Left renal pelvis (tissue), 4 donors: ENCODE results near the gene TCF12. TPM values are rescaled to one million over a fixed set of nuclear protein-coding genes. Genes with fewer than 3 reads are reported as not detected.
"Not testable (repeated sequence)": the region's sequence is repeated elsewhere in the genome, so short reads cannot be mapped to it uniquely, and the experiment has no call there.

Source experiments
- DNase-seq, 4 donors: peaks; one replicate each; pipeline ENCODE4 v3.0.0-alpha.2; 2013; ENCODE audit warnings: low read depth in 4 of 4, low spot score in 3 of 4
- polyA plus RNA-seq, 4 donors: library from polyadenylated mRNA; unstranded; fragments of 120-200 nt; gene quantifications; one replicate each; pipeline ENCODE4 v1.2.1, GENCODE V29; 2013; ENCODE audit not compliant: insufficient read length in 4 of 4

Gene TCF12
- polyA plus RNA-seq, 4 donors = 152 to 313 (median 190) TPM

DNA sequence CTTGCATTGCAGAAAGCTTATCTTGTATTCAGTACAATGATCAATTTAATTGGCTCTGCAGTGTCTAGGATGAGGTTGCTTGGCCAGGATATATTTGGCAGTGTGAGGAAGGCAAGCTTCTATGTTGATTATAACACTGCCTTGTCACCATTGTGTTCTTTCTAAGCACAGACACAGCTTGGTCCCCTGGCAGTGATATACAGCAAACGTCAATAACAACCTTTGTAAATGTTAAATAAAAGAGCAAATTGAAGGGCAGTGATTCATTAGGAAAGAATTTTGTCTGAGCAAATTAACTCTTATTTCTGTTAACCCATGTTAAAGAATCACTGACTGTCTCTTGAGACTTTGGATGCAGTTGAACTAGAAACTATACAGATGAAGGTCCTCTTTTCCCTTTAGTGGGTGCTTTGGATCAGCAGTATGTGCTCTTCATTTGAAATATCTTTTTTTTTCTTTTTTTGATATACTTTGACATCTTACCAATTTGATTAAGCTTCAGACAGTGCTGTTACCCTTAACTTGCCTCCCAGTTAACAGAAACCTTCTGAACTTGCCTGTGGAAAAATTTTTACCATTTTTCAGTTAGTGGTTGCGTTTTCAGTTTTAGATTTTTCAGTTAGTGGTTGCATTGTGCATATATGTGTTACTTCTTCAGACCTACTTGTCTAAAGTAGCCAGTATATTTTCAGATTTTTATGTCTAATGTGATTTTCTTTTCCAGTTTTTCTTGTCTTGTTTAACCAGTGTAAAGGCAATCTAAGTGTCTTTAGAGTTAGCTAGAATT, 199.8 kb downstream of the TCF12 start:
- no peak for DNase-seq

DNA sequence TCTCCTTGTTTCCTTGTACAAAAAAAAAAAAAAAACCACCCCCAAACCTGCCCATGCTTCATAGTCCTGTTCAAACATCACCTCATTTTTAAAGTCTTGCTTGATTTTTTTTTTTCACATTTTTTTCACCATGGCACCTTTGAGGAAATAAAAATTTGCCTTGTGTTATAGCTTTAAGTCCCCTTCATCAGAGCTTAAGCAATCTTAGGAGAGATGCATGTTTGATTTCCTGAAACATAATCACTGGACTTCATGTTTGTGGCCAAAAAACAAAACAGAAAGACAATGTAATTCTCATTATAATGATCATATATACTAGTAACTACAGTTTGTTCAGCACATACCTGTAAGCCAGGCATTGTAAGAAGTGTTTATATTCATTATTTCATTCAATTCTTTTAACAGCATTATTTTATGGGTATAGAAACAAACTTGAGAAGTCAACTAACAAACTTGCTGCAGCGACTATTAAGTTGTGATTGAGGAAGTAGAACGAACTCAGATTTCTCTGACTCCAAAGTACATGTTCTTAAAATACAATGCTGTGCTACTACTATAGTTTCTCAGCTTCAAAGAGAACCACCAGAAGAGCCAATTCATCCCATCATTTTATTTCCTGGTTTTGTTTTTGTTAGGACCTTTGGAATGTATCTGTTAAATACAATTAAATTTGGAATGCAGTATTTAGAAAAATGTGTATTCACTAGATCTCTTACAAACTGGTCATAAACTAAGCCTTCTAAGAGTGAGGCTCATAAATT, 203.8 kb downstream of the TCF12 start:
- DNase-seq = no peak

DNA sequence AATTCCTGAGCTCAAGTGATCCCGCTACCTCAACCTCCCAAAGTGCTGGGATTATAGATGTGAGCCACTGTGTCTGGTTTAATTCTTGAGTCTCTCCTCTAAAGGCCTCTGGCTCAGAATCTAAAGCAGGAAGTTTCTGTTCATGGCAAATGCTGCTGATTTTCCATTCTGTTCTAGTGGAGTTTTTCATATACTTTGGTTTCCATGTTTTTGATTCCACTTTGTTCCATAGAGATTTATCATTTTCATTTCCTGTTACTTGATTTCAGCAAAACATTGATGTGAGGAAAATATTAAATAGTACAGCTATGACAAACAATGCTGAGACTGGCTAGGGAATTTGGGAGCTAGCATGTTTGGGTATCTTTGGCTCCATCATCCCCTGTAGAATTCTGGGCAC, 205.6 kb downstream of the TCF12 start:
- DNase-seq = no peak

DNA sequence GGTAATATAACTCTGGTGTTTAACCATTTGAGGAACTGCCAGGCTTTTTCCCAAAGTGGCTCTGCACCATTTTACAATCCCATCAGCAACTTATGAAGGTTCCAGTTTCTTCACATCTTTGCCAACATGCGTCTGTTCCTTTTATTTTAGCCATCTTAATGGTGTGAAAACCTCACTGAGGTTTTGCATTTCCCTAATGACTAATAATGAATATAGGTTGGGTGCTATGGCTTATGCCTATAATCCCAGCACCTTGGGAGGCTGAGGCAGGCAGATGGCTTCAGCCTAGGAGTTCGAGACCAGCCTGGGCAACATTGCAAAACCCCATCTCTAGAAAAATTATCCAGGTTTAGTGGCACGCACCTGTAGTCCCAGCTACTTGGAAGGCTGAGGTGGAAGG, 210.6 kb downstream of the TCF12 start:
- no peak for DNase-seq

DNA sequence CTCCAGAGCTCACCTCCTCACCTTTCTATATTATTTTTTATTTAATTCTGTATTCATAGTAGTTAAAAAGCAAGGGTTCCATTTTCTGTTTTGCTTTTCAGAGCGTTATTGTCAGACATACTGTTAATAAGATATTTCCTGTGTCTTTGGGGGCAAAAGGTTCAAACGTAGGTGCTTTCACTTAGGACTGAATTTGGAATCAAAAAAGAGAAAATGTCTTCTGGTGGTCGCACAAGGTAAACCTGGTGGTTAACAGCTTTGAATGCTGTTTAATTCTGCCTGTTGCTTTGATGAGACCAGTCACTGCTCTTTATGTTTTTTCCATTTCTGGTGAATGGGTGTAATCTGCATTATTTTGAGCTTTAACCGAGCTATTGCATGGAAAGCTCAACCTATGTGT, 212.5 kb downstream of the TCF12 start:
- DNase-seq = no peak

DNA sequence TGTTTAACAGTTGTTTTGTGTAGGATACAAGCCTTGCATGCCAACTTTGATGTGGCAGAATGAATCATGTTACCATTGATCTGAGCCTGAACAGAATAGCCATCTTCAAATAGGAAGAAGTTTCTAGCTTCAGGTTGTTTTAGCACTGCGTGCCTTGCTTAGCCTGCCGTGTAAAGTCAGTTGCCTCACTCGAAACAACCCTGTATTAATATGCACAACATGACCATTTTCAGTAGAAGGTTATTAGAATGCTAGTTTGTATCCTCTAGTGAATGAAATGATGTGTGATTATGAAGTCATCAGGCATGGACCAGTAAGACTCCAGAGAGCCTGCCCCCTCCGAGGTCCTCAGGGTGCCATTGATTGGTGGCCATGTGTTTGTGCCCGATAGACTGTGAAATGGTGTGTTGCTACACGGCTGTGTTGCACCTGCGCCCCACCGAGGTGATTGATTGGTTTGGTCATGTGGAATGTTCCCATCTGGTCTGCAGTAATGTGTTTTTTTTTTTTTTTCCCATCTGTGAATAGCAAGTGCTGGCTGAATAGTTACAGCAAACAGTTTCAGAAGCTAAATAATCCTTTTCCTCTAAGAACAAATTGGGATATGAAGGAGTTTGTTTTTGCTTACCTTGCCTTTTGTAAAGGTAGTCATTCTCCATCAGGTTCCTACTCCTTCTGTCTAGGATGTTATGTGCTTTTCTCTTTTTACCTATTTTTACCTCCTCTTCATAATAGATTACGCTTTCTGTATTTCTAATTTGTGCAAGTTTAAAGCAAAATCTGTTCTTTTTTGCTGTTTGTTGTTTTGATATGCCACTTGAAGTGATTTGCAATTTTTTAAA, 214.9 kb downstream of the TCF12 start:
- DNase-seq = no peak

DNA sequence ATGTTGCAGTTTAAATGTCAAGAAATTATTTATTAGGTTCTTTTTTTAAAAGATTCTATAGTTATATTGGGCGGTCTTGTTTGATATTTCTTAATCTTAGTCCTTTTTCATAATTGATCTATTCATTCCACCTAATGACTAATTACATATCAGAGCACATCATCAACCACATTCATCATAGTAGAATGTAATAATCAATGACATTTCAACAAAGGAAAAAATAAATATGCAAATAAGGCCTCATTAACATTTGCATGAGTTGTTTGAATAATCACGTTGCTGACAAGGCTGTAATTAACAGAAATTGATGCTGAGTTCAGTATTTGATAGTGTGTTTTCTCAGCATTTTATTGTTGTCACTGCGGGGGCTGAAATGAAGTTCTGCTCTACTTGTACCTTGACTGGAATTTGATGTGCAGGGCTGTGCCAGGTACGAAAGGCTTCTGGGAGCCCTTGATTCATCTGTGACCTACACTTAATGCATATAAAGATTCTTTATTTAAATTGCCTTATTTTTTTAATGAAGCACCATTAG, 215.7 kb downstream of the TCF12 start:
- DNase-seq = no peak

DNA sequence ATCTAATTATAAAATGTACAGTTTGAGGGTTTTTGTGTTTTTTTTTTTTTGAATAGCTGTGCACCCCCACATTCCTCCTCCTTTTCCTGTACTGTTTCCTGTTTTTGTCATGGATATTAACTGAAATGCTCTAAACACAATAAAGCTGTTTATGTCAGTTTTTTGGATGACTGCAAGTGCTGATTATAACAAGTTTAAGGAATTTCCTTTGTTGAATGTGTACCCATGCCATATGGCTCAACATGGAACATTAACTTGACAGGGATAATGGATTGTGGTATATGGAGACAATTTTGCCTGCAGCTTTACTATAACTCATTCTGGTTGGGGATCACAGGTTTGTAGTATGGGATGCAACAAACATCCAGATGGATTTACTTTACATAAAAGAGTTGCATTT, 216.4 kb downstream of the TCF12 start:
- DNase-seq = no peak

DNA sequence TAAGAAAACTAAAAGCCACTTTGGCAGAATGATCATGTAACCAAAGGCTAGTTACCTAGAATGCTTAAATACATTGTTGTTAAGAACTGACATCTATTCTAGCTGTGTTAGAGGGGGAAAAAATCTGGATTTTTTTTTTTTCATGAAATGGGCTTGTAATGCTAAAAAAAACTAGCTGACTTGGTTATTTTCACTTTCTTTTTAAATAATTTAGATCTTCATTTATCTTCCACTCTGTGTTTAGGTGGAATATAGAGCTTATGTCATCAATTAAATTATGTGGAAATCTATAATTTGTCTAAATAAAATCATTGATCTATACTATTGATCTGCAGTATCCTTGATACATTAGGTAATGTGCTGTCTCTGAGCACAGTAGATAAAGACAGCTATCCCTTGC, 217.4 kb downstream of the TCF12 start:
- DNase-seq = no peak

DNA sequence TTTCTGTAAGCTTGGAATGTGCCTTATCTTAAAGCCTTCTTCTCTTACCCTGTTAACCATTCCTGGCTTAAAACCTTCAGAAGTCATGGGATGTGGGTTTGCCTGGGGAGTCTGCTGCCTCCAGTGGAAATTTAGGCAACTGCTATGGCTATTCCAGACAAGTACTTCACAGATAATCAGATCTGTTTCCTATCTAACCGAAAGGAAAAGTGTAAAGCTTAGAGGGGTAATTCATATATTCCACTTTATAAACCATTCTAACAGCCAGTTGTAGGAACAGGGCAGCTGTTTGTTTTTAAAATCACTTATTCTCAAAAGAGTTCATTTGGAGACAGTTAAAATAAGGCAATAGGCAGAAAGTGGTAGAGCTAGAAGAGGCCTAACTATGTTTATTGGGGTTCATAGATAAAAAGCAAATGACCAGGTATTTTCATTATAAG, 219.9 kb downstream of the TCF12 start:
- DNase-seq = no peak

DNA sequence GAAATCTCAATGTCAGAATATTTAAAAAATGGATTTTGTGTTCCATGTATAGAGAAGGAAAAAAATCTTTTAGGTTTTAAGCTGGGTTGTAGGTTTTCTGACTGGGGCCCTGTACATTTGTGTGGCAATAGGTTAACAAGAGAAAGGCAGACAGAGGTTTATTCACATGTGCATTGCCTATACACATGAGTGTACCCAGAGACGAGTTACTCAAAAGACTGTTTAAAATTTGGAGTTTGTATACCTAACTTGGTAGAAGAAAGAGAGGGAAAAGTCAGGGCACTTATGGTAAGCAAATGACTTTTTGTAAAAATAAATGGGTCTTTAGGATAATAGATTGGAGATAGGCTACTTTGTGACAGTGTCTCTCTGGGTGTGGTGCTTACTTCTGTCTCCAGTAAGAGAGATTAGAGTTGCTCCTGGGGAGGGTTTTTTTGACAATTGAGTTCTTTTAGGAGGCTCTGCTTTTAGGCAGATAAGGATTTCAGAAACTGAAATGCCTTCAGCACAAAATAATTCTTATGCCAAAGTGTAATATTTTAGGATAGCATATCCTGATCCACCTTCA, 225.2 kb downstream of the TCF12 start:
- no peak for DNase-seq

DNA sequence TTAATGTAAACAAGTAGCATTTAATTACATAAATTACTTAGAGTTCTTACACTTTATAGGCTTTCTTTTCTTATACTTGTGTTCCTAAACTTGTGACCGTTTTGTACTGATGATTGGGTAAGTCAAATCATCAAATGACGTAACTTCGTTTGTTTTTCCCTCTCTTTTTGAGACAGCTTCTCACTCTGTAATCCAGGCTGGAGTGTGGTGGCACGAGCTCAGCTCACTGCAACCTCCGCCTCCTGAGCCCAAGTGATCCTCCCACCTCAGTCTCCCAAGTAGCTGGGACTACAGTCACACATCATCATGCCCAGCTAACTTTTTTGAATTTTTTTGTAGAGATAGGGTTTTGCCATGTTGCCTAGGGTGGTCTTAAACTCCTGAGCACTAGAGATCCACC, 226.0 kb downstream of the TCF12 start:
- DNase-seq = no peak

DNA sequence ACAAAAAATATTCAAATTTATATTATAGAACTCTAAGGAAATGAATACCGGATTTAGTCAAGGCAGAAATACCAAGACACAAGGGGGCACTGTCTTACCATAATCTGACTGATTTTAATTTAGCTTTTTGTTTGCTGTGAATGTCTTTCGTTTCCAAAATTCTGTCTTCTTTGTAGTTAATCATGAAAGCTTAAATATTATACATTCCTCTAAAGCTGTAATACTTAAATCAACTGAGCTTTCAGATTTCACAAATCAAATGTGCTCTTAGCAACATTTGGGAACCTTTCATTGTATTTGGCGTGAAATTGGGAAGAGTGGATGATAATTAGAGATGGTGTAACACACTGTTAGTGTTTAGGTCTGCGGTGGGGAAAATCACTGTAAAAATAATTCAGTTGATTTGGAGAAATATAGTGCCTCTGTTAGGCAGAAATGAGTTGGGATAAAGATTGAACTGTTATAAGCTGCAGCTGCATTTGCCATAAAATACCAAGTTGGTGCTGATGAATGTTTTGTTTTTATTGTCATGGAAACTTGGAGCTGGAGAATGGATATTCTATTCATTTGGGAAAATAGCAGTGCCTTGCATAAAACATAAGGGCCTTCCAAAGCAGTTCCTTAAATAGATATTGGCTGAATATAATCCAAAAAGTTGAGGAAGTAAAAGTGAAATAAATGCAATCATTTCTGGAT, 228.2 kb downstream of the TCF12 start:
- peak in 1 of 4 donors; percentile 42 for DNase-seq

DNA sequence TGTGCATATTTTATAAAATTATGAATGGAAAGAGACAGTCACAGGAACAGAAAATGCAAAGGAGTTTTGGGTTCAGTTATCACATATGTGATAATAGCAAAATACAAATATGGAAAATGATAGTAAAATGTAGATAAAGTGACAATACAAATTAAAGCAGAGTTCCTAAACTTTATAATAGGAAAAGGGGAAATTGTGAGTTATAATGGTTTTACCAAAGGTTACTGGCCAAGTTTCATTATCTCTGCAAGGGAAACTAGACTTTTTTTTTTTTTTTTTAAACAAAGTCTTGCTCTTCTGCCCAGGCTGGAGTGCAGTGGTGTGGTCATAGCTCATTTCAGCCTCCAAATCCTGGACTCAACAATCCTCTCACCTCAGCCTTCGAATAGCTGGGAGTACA, 229.2 kb downstream of the TCF12 start:
- DNase-seq = no peak

DNA sequence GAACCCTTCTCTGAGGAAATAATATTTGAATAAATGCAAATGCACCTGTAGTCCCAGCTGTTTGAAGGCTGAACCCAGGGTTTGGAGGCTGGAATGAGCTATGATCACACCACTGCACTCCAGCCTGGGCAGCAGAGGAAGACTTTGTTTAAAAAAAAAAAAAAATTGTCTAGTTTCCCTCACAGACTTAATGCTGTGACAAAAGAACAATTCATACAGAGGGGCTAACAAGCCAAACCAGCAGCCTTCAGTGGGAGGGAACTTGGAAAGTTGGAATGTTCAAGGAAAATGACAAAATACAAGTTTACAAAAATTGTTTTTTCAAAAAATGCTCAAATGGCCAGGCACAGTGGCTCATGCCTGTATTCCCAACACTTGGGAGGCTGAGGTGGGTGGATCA, 229.8 kb downstream of the TCF12 start:
- no peak for DNase-seq

DNA sequence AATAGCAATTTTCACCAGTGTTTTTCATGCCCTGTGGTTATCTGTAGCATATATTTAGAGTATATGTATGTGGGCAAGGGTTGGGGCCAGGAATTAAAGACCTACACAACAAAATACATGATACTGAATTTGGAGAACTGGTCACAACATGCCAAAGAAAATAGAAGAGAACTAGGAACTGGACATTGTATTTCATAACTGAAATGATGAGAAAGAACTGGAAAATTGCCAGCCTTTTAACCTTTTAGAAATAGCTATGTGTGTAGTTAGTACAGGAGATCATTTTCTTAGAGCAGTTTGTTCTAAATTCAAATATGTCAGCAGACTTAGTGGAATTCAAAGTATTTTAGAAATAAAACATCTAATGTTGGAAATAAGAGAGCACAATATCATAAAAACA, 230.8 kb downstream of the TCF12 start:
- DNase-seq = no peak

DNA sequence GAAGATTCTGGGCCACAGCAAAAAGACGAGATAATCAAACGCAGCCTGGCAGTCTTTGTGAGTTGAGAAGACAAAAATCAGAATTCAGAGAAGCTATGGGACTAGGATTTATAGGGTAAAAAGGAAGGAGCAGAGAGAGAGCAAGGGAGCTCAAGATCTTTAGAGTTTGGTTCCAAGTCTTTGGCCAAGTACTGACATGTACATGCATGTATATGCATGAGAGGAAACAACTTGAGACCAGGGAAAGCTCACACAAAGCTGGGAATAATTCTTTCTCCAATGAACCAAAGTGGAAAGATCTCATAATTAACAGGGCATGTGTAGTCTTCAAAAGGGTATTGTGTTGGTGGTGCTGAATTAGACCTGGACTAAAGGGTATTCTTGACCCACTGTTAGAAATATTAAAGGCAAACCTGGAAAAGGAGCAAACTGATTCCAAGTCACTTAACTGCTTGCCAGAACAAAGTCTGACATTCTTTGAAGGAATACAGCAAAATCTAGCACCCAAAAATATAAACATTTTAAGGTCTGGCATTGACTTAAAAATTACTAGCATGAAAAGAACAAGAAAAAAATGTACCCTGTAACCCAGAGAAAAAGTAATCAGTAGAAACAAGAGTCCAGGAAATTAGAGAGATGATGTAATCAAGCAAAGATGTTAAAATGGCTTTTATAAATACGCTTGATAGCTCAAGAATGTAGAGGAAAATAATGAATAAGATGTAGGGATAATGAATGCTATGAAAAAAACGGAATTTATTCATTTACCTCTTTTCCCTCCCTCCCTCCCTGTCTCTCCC, 231.8 kb downstream of the TCF12 start:
- DNase-seq = no peak

DNA sequence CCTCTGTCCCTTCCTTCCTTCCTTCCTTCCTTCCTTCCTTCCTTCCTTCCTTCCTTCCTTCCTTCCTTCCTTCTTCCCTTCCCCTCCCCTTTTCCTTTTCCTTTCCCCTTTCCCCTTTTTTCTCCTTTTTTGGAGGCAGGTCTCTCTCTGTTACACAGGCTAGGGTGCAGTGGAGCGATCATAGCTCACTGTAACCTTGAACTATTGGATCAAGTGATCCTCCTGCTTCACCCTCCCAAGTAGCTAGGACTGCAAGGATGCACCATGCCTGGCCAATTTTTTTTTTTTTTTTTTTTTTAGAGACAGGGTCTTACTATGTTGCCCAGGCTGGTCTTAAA, 232.4 kb downstream of the TCF12 start:
- DNase-seq = not testable (repeated sequence)

DNA sequence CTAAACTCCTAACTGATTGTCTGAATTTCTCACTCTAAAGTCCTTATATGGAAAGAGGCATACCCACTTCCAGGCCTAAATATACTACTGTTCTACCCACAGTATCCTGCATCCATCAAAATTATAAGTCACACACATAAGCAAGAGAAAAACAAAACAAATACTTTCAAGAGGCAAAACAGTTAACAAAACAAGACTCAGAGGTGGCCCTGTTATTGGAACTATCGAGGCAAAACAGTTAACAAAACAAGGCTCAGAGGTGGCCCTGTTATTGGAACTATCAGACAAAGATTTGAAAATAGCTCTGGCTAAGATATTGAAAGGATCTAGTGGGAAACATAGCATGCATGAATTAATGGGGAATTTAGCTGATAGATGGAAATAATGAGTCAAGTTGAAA, 233.7 kb downstream of the TCF12 start:
- DNase-seq = no peak
